ENCODE measurements around the gene MLH1.

MLH1 gene

DNA sequence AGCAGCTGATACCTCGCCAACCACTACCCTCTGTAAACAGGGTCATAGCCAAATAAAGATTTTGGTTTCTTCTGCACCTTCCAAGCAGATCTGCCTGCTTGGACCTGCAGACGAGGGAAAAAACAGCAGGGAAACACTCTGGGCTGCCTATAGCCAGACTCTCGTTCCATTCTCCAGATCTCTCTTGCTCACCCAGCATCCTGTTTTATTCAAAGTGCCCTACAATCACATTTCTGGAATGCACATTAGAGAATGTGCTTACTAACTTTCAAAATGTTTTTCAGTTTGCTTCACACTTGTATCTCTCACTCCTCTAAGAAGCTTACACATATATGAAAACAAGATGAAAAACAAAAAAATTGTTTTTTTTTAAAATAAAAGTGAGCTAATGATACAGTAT is 71.4 kb downstream of the MLH1 start:
- TF ChIP-seq, protein P1, sequence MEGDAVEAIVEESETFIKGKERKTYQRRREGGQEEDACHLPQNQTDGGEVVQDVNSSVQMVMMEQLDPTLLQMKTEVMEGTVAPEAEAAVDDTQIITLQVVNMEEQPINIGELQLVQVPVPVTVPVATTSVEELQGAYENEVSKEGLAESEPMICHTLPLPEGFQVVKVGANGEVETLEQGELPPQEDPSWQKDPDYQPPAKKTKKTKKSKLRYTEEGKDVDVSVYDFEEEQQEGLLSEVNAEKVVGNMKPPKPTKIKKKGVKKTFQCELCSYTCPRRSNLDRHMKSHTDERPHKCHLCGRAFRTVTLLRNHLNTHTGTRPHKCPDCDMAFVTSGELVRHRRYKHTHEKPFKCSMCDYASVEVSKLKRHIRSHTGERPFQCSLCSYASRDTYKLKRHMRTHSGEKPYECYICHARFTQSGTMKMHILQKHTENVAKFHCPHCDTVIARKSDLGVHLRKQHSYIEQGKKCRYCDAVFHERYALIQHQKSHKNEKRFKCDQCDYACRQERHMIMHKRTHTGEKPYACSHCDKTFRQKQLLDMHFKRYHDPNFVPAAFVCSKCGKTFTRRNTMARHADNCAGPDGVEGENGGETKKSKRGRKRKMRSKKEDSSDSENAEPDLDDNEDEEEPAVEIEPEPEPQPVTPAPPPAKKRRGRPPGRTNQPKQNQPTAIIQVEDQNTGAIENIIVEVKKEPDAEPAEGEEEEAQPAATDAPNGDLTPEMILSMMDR (IDR thresholded peaks at IDR 0.05) = no peak
- Histone ChIP-seq H3K9me3 (no peaks in the 10 kb centered on the region), H3K27ac (no peak overlapping the region), H3K4me1 (no peaks in the 10 kb centered on the region), H3K4me3 (no peak overlapping the region), H3K27me3 (no peaks in the 10 kb centered on the region), H3K36me3 (peaks cover 20 to 54% (median 33%) of the 10 kb centered on the region in 3 donors)
- intact Hi-C loops (cut with DNase I; ENCODE audit: low total_unique reads) = no loop called here
- DNase-seq = no peak

DNA sequence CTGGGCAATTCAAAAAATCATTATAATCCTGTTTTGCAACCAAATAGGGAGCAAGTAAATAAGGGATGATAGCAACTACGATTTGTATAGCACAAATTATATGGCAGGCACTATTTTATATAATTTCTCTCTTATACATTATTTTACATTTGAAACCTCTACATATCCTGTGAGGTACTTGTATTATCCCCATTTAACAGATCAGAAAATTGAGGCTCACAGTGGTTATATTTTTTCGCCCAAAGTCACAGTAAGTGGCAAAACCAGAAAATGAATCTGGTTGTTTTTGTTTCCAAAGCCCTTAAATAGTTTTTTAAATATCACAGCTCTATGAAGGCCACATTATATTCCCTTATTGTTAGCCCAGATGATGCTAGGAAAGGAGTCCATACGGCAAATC is 74.3 kb downstream of the MLH1 start:
- Histone ChIP-seq H3K27me3 (no peaks in the 10 kb centered on the region), H3K4me1 (peaks cover 0 to 15% (median 5%) of the 10 kb centered on the region in 4 donors), H3K27ac (no peak overlapping the region), H3K36me3 (peaks cover 9 to 33% (median 30%) of the 10 kb centered on the region in 3 donors), H3K4me3 (no peak overlapping the region), H3K9me3 (no peaks in the 10 kb centered on the region)
- intact Hi-C loops (cut with DNase I; ENCODE audit: low total_unique reads) = no loop called here
- TF ChIP-seq, protein P1 (IDR thresholded peaks at IDR 0.05) = no peak
- DNase-seq = no peak

DNA sequence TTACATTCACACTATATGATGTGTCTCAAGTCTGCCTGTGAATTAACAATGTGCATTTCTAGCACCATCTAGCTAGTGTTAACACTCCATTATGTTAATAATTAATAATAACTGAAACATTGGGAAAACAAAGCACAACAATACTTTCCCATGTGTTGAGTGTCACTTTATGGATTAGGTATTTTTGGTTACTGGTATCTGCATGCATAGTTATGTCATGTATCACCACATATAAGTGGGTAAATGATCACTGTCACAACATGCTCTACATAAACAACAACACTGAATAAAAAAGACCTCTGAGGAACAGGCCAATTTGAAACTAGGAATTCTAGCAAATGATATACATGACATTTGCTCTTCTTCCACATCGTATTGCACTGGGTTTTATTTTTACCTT is 74.7 kb downstream of the MLH1 start:
- TF ChIP-seq, protein P1 (IDR thresholded peaks at IDR 0.05) = no peak
- Histone ChIP-seq H3K36me3 (peaks cover 7 to 30% (median 29%) of the 10 kb centered on the region in 3 donors), H3K27me3 (no peaks in the 10 kb centered on the region), H3K27ac (no peak overlapping the region), H3K9me3 (no peaks in the 10 kb centered on the region), H3K4me3 (no peak overlapping the region), H3K4me1 (peaks cover 0 to 20% (median 9%) of the 10 kb centered on the region in 4 donors)
- intact Hi-C loops (cut with DNase I; ENCODE audit: low total_unique reads) = no loop called here
- DNase-seq = no peak

DNA sequence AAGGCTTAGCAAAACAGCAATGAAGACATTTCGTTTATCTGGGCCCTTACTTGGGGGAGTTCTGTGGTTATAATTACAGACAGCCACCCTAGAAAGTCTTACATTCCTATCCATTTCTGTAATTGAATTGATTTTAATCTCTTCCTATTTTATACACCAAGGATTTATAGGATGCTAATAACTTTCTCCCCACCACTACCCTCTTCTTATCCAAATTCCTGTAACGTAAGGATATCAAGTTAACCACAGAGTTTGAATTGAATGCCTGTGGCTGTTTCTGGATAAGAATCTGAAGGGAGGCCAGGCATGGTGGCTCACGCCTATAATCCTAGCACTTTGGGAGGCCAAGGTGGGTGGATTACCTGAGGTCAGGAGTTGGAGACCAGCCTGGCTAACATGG is 78.6 kb downstream of the MLH1 start:
- Histone ChIP-seq H3K36me3 (peaks cover 7 to 31% (median 8%) of the 10 kb centered on the region in 3 donors), H3K4me1 (peaks cover 0 to 54% (median 26%) of the 10 kb centered on the region in 4 donors), H3K27me3 (no peaks in the 10 kb centered on the region), H3K9me3 (no peaks in the 10 kb centered on the region), H3K27ac (peak overlapping the region; percentile 57 to 70), H3K4me3 (no peak overlapping the region)
- DNase-seq = no peak
- intact Hi-C loops (cut with DNase I; ENCODE audit: low total_unique reads) = no loop called here
- TF ChIP-seq, protein P1 (IDR thresholded peaks at IDR 0.05) = no peak

DNA sequence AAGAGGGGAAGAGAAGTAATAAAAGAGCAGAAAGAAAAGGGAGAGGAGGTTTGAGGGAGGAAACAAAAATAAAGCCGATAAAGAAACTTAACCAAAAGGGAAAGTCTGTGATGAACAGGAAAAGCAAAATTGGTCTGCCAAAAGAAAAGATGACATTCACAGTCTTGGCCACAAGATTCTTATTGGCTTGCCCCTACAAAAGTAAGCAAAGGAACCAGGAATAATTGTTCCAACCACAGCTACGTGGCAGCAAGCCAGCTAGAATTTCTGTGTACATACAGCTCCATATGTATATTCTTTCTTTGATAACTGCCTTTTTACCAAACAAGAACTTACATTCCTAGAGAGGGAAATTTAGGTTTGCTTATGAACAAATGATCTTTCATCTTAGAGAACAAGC is 79.6 kb downstream of the MLH1 start:
- intact Hi-C loops (cut with DNase I; ENCODE audit: low total_unique reads) = no loop called here
- Histone ChIP-seq H3K27ac (peak overlapping the region; percentile 57 to 70), H3K36me3 (peaks cover 7 to 34% (median 12%) of the 10 kb centered on the region in 3 donors), H3K4me3 (no peak overlapping the region), H3K27me3 (no peaks in the 10 kb centered on the region), H3K9me3 (no peaks in the 10 kb centered on the region), H3K4me1 (peaks cover 0 to 54% (median 26%) of the 10 kb centered on the region in 4 donors)
- no peak for DNase-seq
- TF ChIP-seq, protein P1 (IDR thresholded peaks at IDR 0.05) = no peak

DNA sequence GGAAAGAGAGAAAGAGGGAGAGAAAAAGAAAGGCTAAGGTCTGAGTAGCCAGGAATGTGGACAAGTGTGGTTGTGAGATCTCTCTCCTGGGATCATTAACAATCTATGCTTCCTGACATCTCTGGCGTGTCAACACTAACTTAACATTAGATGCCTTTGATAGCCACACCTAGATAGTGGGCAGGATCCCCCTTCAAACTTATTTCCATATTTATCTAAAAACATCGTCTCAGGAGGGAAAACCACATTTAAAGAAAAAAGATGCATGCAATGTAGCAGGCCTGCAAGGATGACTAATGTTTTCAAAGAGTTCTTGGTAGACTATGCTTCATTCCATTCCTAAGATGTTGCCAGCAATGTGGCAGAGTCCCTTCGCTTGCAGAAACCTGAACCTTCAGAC is 80.9 kb downstream of the MLH1 start:
- H3K9me3 ChIP-seq = no peaks in the 10 kb centered on the region
- intact Hi-C loops (cut with DNase I; ENCODE audit: low total_unique reads) = no loop called here
- H3K4me1 ChIP-seq = peaks cover 0 to 54% (median 26%) of the 10 kb centered on the region in 4 donors
- no peaks in the 10 kb centered on the region for H3K27me3 ChIP-seq
- H3K36me3 ChIP-seq = peaks cover 7 to 29% (median 12%) of the 10 kb centered on the region in 3 donors
- peak overlapping the region; percentile 57 to 70 for H3K27ac ChIP-seq
- TF ChIP-seq, protein P1 (IDR thresholded peaks at IDR 0.05) = no peak
- DNase-seq = no peak
- no peak overlapping the region for H3K4me3 ChIP-seq

Data from tibial artery (tissue), 4 donors.